GM23248 (cell line): ENCODE results near the gene PRICKLE3. TPM values are rescaled to one million over a fixed set of nuclear protein-coding genes. Genes with fewer than 3 reads are reported as not detected.
"Not testable (repeated sequence)": the region's sequence is repeated elsewhere in the genome, so short reads cannot be mapped to it uniquely, and the experiment has no call there.

ENCODE experiments used
- DNase-seq: peaks from one replicate; pipeline ENCODE4 v3.0.0-alpha.2; 2015
- H2AFZ ChIP-seq: fragments of 200-600 bp; sonication (generic); 2 replicates; pipeline ENCODE4 v1.6.1; 2016; ENCODE audit warnings: antibody characterized with exemption
- H3F3A ChIP-seq: fragments of 200-600 bp; sonication (generic); 2 replicates; pipeline ENCODE4 v1.6.1; 2016; ENCODE audit warnings: mild to moderate bottlenecking, antibody characterized with exemption, mixed run types; ENCODE audit not compliant: insufficient read depth
- H3K27ac ChIP-seq: fragments of 200-600 bp; sonication (generic); 2 replicates; pipeline ENCODE4 v1.5.1; 2016; ENCODE audit warnings: mild to moderate bottlenecking
- H3K27me3 ChIP-seq: fragments of 200-600 bp; sonication (generic); replicated peaks from 2 replicates; pipeline ENCODE4 v1.6.1; 2016; ENCODE audit warnings: mild to moderate bottlenecking; ENCODE audit not compliant: insufficient read depth
- H3K36me3 ChIP-seq: fragments of 200-600 bp; sonication (generic); 2 replicates; pipeline ENCODE4 v1.6.1; 2016; ENCODE audit warnings: low read depth, mild to moderate bottlenecking
- H3K4me1 ChIP-seq: fragments of 200-600 bp; sonication (generic); 2 replicates; pipeline ENCODE4 v1.6.1; 2016; ENCODE audit warnings: mild to moderate bottlenecking; ENCODE audit not compliant: insufficient read depth
- H3K4me2 ChIP-seq: fragments of 200-600 bp; sonication (generic); one replicate; pipeline ENCODE4 v1.6.1; 2016; ENCODE audit warnings: mild to moderate bottlenecking; ENCODE audit not compliant: unreplicated experiment
- H3K4me3 ChIP-seq: fragments of 200-600 bp; sonication (generic); 2 replicates; pipeline ENCODE4 v1.5.1; 2016; ENCODE audit warnings: mild to moderate bottlenecking
- H3K79me2 ChIP-seq: fragments of 200-600 bp; sonication (generic); 2 replicates; pipeline ENCODE4 v1.6.1; 2016; ENCODE audit warnings: mild to moderate bottlenecking; ENCODE audit not compliant: insufficient read depth
- H3K9ac ChIP-seq: fragments of 200-600 bp; sonication (generic); 2 replicates; pipeline ENCODE4 v1.6.1; 2016; ENCODE audit warnings: mild to moderate bottlenecking
- H3K9me2 ChIP-seq: fragments of 200-600 bp; sonication (generic); 2 replicates; pipeline ENCODE4 v1.6.1; 2016; ENCODE audit warnings: mixed run types, mild to moderate bottlenecking, moderate library complexity; ENCODE audit not compliant: insufficient read depth
- H3K9me3 ChIP-seq: fragments of 200-600 bp; sonication (generic); one replicate; pipeline ENCODE4 v1.6.1; 2017; ENCODE audit warnings: low read depth
- H4K20me1 ChIP-seq: fragments of 200-600 bp; sonication (generic); 2 replicates; pipeline ENCODE4 v1.6.0; 2016; ENCODE audit not compliant: insufficient read depth
- EZH2 ChIP-seq: fragments of 200-600 bp; sonication (generic); IDR thresholded peaks from 2 replicates; pipeline ENCODE4 v1.6.1; 2018; ENCODE audit warnings: antibody characterized with exemption, mild to moderate bottlenecking; ENCODE audit not compliant: insufficient read depth, poor library complexity, severe bottlenecking
- EZH2phosphoT487 ChIP-seq: fragments of 200-600 bp; sonication (generic); IDR thresholded peaks from 2 replicates; pipeline ENCODE4 v1.6.1; 2018; ENCODE audit warnings: antibody characterized with exemption, moderate library complexity, mild to moderate bottlenecking, low read depth; ENCODE audit not compliant: insufficient read depth
- WGBS, 2 experiments: methylation state at CpG; one replicate each; pipeline ENCODE4 v1.1.6; 2015 to 2017; ENCODE audit warnings: low lambda C conversion rate in 2 of 2, low coverage in 1 of 2; ENCODE audit errors: missing lambda C conversion rate in 2 of 2; 5-methylcytosine and 5-hydroxymethylcytosine counted together
- in situ Hi-C: fragments of 300-500 bp; cut with MboI; formaldehyde crosslinking; loops from 2 replicates; pipeline ENCODE4 v1.15.0; 2020
- polyA plus RNA-seq: library from polyadenylated mRNA; unstranded; fragments of >200 nt; fragmentation: Nextera tagmentation; extraction: Ambion mirVana; gene quantifications from 2 replicates; pipeline ENCODE4 v1.2.1, GENCODE V29; 2016
- total RNA-seq: library from RNA; depleted of rRNA; stranded (reverse); fragments of >200 nt; shearing (Covaris generic); gene quantifications from 2 replicates; pipeline ENCODE4 v1.2.3, GENCODE V29; 2014

PRICKLE3 gene
- total and polyA plus RNA-seq, 2 experiments from 2014 or later: 5.1 to 10.8 TPM

- in situ Hi-C loops: no loop called here
- H3K9me2 ChIP-seq: no peaks in the 10 kb centered on the region
- no peaks in the 10 kb centered on the region for H4K20me1 ChIP-seq
- H3K4me3 ChIP-seq: no peak overlapping the region
- TF ChIP-seq EZH2 (no peak), EZH2phosphoT487 (no peak)
- no peak overlapping the region for H3K4me2 ChIP-seq
- H3F3A ChIP-seq: no peaks in the 10 kb centered on the region
- WGBS, 2 experiments: 37 to 42% methylated on average over 3 of the region's 3 CpGs
- no peaks in the 10 kb centered on the region for H3K27me3 ChIP-seq
- H3K9me3 ChIP-seq: no peaks in the 10 kb centered on the region
- no peak for DNase-seq
- H2AFZ ChIP-seq: no peak overlapping the region
- no peak overlapping the region for H3K9ac ChIP-seq
- H3K27ac ChIP-seq: no peak overlapping the region
- no peaks in the 10 kb centered on the region for H3K36me3 ChIP-seq
- H3K4me1 ChIP-seq: no peaks in the 10 kb centered on the region; the same call in 1 of the 2 replicates
- H3K79me2 ChIP-seq: peaks cover 16% of the 10 kb centered on the region
Measured at GRCh38 chrX:49174723-49175122, 11.4 kb downstream of the PRICKLE3 start.

- H4K20me1 ChIP-seq, DNase-seq, H3K9ac ChIP-seq, H3K4me1 ChIP-seq, in situ Hi-C loops, H2AFZ ChIP-seq, H3K9me3 ChIP-seq, H3K36me3 ChIP-seq, H3F3A ChIP-seq, H3K9me2 ChIP-seq, H3K27me3 ChIP-seq, H3K27ac ChIP-seq, H3K4me2 ChIP-seq: not testable (repeated sequence)
- H3K79me2 ChIP-seq: peaks cover 16% of the 10 kb centered on the region
- WGBS, 2 experiments: 95 to 96% methylated on average over 4 to 8 of the region's 8 CpGs
- peak overlapping the region; percentile 89 for H3K4me3 ChIP-seq
Measured at GRCh38 chrX:49173544-49173943, 12.6 kb downstream of the PRICKLE3 start.

- peak overlapping the region; percentile 75 for H3K4me2 ChIP-seq
- H3K9ac ChIP-seq: peak overlapping the region; percentile 91
- peak overlapping the region; percentile 81 for H2AFZ ChIP-seq
- H3K4me3 ChIP-seq: peak overlapping the region; percentile 89
- no peaks in the 10 kb centered on the region for H3K36me3 ChIP-seq
- TF ChIP-seq EZH2phosphoT487: no peak
- TF ChIP-seq EZH2: no peak
- no peaks in the 10 kb centered on the region for H4K20me1 ChIP-seq
- 0 to 1% methylated on average over 4 to 18 of the region's 37 CpGs for WGBS, 2 experiments
- H3K79me2 ChIP-seq: peaks cover 16% of the 10 kb centered on the region
- peak; percentile 80 for DNase-seq
- peak overlapping the region; percentile 79 for H3K27ac ChIP-seq
- peaks cover 5% of the 10 kb centered on the region; the same call in 1 of the 2 replicates for H3K4me1 ChIP-seq
- no peaks in the 10 kb centered on the region for H3K9me3 ChIP-seq
- in situ Hi-C loops: no loop called here
- H3K27me3 ChIP-seq: no peaks in the 10 kb centered on the region
- H3F3A ChIP-seq: peaks cover 3% of the 10 kb centered on the region
- no peaks in the 10 kb centered on the region for H3K9me2 ChIP-seq
Measured at GRCh38 chrX:49172280-49172780, 13.8 kb downstream of the PRICKLE3 start.

- H3K4me3 ChIP-seq: peak within 1 kb of the TSS; percentile 89
- H3F3A ChIP-seq: peaks cover 3% of the 10 kb centered on the region
- H3K9me3 ChIP-seq: no peaks in the 10 kb centered on the region
- no peaks in the 10 kb centered on the region for H4K20me1 ChIP-seq
- H3K79me2 ChIP-seq: peaks cover 16% of the 10 kb centered on the region
- H3K36me3 ChIP-seq: no peaks in the 10 kb centered on the region
- H3K27ac ChIP-seq: peak within 1 kb of the TSS; percentile 79
- peak within 1 kb of the TSS; percentile 91 for H3K9ac ChIP-seq
- WGBS, 2 experiments: 0 to 1% methylated on average over 9 to 30 of the region's 46 CpGs
- TF ChIP-seq EZH2 (no peak), EZH2phosphoT487 (no peak)
- no peaks in the 10 kb centered on the region for H3K9me2 ChIP-seq
- in situ Hi-C loops: no loop called here
- peaks cover 6% of the 10 kb centered on the region; the same call in 1 of the 2 replicates for H3K4me1 ChIP-seq
- H2AFZ ChIP-seq: peak within 1 kb of the TSS; percentile 81
- H3K4me2 ChIP-seq: peak within 1 kb of the TSS; percentile 75
- peak; percentile 79 for DNase-seq
- no peaks in the 10 kb centered on the region for H3K27me3 ChIP-seq
Measured at GRCh38 chrX:49171752-49172279, 14.4 kb downstream of the PRICKLE3 start, which contains the start of gene PLP2. Gene PLP2 (plus strand): TSS chrX:49171898. CDS start chrX:49172001, 103 bp downstream.

- peaks cover 4% of the 10 kb centered on the region for H3K79me2 ChIP-seq
- in situ Hi-C loops: no loop called here
- DNase-seq: no peak
- H3K4me3 ChIP-seq: peak overlapping the region; percentile 41
- H3K4me1 ChIP-seq: peaks cover 6% of the 10 kb centered on the region; the same call in 1 of the 2 replicates
- WGBS, 2 experiments: 63 to 94% methylated on average over 2 to 3 of the region's 3 CpGs
- peak overlapping the region; percentile 79 for H2AFZ ChIP-seq
- H3K9me3 ChIP-seq: no peaks in the 10 kb centered on the region
- no peaks in the 10 kb centered on the region for H3K9me2 ChIP-seq
- no peaks in the 10 kb centered on the region for H4K20me1 ChIP-seq
- peak overlapping the region; percentile 69 for H3K27ac ChIP-seq
- peak overlapping the region; percentile 61 for H3K4me2 ChIP-seq
- H3K27me3 ChIP-seq: no peaks in the 10 kb centered on the region
- peaks cover 3% of the 10 kb centered on the region for H3F3A ChIP-seq
- H3K36me3 ChIP-seq: no peaks in the 10 kb centered on the region
- H3K9ac ChIP-seq: peak overlapping the region; percentile 58
- TF ChIP-seq EZH2phosphoT487 (no peak), EZH2 (no peak)
Measured at GRCh38 chrX:49167740-49168108, 18.4 kb downstream of the PRICKLE3 start.
